ENCODE results near the gene CYP26B1.

CYP26B1 gene

DNA sequence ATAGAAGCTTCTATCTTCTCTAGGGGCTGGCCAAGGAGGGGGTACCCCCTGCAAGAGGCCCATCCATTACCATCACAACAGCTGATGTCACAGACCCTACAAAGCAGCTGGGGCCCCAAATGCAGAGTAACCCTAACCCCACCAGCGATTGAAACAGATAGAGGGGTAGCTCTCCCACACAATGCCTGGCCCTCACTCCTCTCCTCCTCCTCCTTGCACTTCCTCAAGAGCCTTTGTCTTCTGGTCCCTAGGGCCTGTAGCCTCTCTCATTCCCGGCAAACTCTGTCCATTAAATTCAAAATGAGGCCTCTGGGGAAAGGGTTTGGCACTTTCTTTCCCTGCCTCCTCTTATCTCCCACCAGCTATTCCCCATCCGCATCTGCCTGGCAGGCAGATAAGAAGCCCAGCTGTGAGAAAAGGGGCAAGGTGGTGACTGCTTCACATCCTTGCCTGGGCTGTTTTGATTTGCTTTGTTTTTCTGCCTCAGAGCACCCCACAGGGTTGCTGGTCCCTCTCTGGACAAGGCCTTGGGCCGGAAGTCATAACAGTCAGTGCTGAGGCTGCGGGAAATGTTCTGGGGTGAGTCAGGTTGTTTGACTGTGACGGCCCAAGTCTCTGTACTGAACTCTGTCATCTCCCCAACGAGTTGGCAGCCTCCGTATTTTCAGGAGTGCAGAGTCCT, 26.1 kb upstream of the CYP26B1 start:
- in situ Hi-C loops (cut with HindIII; ENCODE audit: low sequenced_read_pairs): no loop called here
- DNase-seq (ENCODE audit: low read depth, low spot score): peak; percentile 50
- TF ChIP-seq, protein P1, sequence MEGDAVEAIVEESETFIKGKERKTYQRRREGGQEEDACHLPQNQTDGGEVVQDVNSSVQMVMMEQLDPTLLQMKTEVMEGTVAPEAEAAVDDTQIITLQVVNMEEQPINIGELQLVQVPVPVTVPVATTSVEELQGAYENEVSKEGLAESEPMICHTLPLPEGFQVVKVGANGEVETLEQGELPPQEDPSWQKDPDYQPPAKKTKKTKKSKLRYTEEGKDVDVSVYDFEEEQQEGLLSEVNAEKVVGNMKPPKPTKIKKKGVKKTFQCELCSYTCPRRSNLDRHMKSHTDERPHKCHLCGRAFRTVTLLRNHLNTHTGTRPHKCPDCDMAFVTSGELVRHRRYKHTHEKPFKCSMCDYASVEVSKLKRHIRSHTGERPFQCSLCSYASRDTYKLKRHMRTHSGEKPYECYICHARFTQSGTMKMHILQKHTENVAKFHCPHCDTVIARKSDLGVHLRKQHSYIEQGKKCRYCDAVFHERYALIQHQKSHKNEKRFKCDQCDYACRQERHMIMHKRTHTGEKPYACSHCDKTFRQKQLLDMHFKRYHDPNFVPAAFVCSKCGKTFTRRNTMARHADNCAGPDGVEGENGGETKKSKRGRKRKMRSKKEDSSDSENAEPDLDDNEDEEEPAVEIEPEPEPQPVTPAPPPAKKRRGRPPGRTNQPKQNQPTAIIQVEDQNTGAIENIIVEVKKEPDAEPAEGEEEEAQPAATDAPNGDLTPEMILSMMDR (IDR thresholded peaks at IDR 0.05; ENCODE audit: low read depth, low read length): no peak
- H3K4me3 ChIP-seq (ENCODE audit: low read depth, low read length): no peak overlapping the region

DNA sequence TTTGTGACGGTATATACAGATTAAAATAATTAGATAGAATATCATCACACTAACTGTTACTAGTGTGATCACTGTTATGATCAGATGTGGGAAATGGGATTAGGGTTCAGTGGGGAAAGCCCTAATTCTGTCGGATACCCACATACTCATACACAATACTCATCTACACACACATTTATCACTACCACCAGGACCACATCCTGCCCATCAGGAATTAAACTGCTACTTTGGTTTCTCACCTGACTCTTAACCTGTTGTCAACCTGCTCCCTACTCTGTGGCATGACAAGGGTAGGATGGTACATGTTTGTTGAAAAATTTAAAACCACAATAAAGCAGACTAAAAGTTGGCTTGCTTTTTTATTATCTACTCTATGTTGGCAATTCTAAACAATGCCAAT, 24.8 kb upstream of the CYP26B1 start:
- TF ChIP-seq, protein P1 (IDR thresholded peaks at IDR 0.05; ENCODE audit: low read depth, low read length): no peak
- no peak overlapping the region for H3K4me3 ChIP-seq (ENCODE audit: low read depth, low read length)
- in situ Hi-C loops (cut with HindIII; ENCODE audit: low sequenced_read_pairs): no loop called here
- DNase-seq (ENCODE audit: low read depth, low spot score): no peak

DNA sequence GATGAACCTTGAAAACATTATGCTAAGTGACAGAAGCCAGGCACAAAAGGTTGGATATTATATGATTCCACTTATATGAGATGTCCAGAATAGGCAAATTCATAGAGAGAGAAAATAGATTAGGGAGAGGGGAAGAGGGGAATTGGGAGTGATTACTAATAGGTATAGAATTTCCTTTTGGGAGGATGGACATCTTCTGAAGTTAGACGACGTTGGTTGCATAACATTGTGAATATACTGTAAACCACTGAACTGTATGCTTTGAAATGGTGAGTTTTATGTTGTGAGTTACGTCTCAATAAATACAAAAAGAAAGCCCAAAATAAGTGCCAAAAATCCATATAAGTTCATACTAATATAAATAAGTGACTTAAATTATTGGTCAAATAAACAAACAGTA, 18.6 kb upstream of the CYP26B1 start:
- in situ Hi-C loops (cut with HindIII; ENCODE audit: low sequenced_read_pairs): no loop called here
- TF ChIP-seq, protein P1 (IDR thresholded peaks at IDR 0.05; ENCODE audit: low read depth, low read length): no peak

DNA sequence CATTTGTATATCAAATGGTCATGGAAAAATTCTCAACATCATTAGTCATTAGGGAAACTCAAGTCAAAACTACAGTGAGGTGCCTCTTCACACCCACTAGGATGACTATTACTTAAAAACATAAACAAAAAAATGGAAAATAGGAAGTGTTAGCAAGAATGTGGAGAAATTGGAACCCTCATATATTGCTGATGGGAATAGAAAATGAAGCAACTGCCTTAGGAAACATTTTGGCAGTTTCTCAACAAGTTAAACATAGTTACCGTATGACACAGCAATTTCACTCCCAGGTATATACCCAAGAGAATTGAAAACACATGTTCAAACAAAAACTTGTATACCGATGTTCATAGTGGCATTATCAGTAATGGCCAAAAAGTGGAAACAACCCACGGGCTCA, 18.1 kb upstream of the CYP26B1 start:
- in situ Hi-C loops (cut with HindIII; ENCODE audit: low sequenced_read_pairs): no loop called here
- TF ChIP-seq, protein P1 (IDR thresholded peaks at IDR 0.05; ENCODE audit: low read depth, low read length): no peak
- no peak for DNase-seq (ENCODE audit: low read depth, low spot score)
- H3K4me3 ChIP-seq (ENCODE audit: low read depth, low read length): no peak overlapping the region

More for the DNA sequence above, 18.6 kb upstream of the CYP26B1 start:
- no peak for DNase-seq (ENCODE audit: low read depth, low spot score)
- H3K4me3 ChIP-seq (ENCODE audit: low read depth, low read length): no peak overlapping the region

DNA sequence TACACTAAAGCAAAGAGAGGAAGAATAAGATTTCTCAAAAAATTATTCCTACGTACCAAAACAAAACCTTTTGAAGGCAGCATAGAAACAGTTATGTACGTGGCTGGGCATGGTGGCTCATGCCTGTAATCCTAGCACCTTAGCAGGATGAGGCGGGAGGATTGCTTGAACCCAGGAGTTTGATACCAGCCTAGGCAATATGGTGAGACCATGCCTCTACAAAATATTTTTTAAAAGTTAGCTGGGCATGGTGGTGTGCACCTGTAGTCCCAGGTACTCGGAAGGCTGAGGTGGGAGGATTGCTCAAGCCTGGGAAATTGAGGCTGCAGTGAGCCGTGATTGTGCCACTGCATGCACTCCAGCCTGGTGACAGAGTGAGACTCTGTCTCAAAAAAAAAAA, 14.9 kb upstream of the CYP26B1 start:
- no peak overlapping the region for H3K4me3 ChIP-seq (ENCODE audit: low read depth, low read length)
- TF ChIP-seq, protein P1 (IDR thresholded peaks at IDR 0.05; ENCODE audit: low read depth, low read length): no peak
- no peak for DNase-seq (ENCODE audit: low read depth, low spot score)
- in situ Hi-C loops (cut with HindIII; ENCODE audit: low sequenced_read_pairs): no loop called here

DNA sequence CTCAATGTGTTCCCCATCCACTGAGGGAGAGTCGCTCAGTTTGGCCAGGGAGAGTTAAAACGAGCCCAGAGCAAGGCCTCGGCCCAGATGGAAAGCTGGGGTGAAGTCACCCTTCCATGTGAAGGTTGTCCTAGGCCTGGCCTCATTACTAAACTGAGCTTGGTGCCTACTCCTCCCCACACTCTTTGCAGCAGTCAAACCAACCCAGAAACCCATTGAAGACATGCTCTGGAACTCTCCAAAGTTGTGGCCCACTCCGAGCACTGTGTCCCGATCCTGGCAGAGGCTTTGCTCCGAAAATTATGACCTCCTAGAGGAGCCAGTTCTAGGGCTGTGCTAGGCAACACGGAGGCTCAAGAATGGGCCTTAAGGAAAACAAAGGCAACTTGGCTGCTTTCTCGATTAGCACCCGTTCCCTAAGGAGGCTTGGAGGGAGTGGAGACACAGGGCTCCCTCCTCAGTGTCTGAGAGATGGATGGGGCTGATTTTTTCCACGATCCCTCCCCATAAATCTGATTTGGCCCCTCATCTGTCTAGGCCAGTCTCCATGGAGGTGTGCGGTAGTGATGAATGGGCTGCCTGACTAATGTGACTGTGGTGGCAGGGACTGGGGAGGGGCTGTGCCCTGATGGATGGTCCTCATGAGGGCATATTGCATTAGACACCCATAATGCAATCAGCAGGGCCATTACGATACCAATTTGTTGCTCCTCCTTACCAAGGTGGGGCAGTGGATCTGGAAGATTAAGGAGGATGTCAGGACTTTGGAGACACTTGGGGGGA, 11.7 kb upstream of the CYP26B1 start:
- H3K4me3 ChIP-seq (ENCODE audit: low read depth, low read length): no peak overlapping the region
- TF ChIP-seq, protein P1 (IDR thresholded peaks at IDR 0.05; ENCODE audit: low read depth, low read length): no peak
- no peak for DNase-seq (ENCODE audit: low read depth, low spot score)
- in situ Hi-C loops (cut with HindIII; ENCODE audit: low sequenced_read_pairs): no loop called here
